NCI-H2171 treated with DMSO at 0.1 percent for 48 hours (cell line): ENCODE data around the gene ORM2.
A peak's percentile ranks its signal among the peaks of the same experiment; 100 is the strongest.

ENCODE experiments used
- DNase-seq: peaks from one replicate; lab custom pipeline; 2025; lab: John Stamatoyannopoulos, UW

ORM2 gene

GRCh38 chr9:114294664-114295063 is 35.0 kb upstream of the ORM2 start:
- DNase-seq, result no peak

GRCh38 chr9:114296338-114296737 is 33.3 kb upstream of the ORM2 start:
- DNase-seq, result no peak

GRCh38 chr9:114299286-114300152 is 30.1 kb upstream of the ORM2 start:
- no peak for DNase-seq

- DNase-seq, result no peak
Measured at GRCh38 chr9:114300153-114300845, 29.4 kb upstream of the ORM2 start.

- no peak for DNase-seq
Measured at GRCh38 chr9:114300846-114301797, 28.5 kb upstream of the ORM2 start.

- no peak for DNase-seq
Measured at GRCh38 chr9:114301798-114302565, 27.7 kb upstream of the ORM2 start.

- DNase-seq, result no peak
Measured at GRCh38 chr9:114302727-114303126, 26.9 kb upstream of the ORM2 start.

GRCh38 chr9:114303571-114303970 is 26.1 kb upstream of the ORM2 start:
- no peak for DNase-seq

GRCh38 chr9:114303977-114304376 is 25.7 kb upstream of the ORM2 start:
- no peak for DNase-seq

GRCh38 chr9:114304416-114305188 is 25.1 kb upstream of the ORM2 start:
- no peak for DNase-seq

GRCh38 chr9:114307899-114308267 is 21.8 kb upstream of the ORM2 start:
- DNase-seq, result no peak

- no peak for DNase-seq
Measured at GRCh38 chr9:114308361-114308950, 21.2 kb upstream of the ORM2 start.

GRCh38 chr9:114309096-114309495 is 20.6 kb upstream of the ORM2 start:
- DNase-seq, result no peak

- DNase-seq, result no peak
Measured at GRCh38 chr9:114310471-114311450, 18.9 kb upstream of the ORM2 start.

- DNase-seq, result no peak
Measured at GRCh38 chr9:114311571-114312512, 17.8 kb upstream of the ORM2 start.

GRCh38 chr9:114312513-114312875 is 17.2 kb upstream of the ORM2 start:
- DNase-seq, result no peak

GRCh38 chr9:114313186-114313585 is 16.5 kb upstream of the ORM2 start:
- no peak for DNase-seq

- peak; percentile 66 for DNase-seq
Measured at GRCh38 chr9:114314256-114314867, 15.3 kb upstream of the ORM2 start.
